Hepatocyte (in vitro differentiated cells): ENCODE results near the gene STK26.

ENCODE experiments used
- CTCF ChIP-seq: fragments of 200-600 bp; sonication (generic); IDR thresholded peaks from 2 replicates; pipeline ENCODE4 v1.5.1; 2016; ENCODE audit warnings: antibody characterized with exemption, mild to moderate bottlenecking; ENCODE audit not compliant: poor library complexity
- EZH2 ChIP-seq: fragments of 200-600 bp; sonication (generic); IDR thresholded peaks from 2 replicates; pipeline ENCODE4 v1.6.1; 2016; ENCODE audit warnings: antibody characterized with exemption, mild to moderate bottlenecking, borderline replicate concordance

GRCh38 chrX:132033166-132033565 is 10.1 kb downstream of the STK26 start:
- TF ChIP-seq CTCF (no peak), EZH2 (no peak)
